Glutamatergic neuron (in vitro differentiated cells): Measurements from ENCODE around the gene IQCN. TPM values are rescaled to one million over a fixed set of nuclear protein-coding genes. Genes with fewer than 3 reads are reported as not detected.

Source experiments
- DNase-seq: peaks from one replicate; pipeline ENCODE4 v3.0.0; 2022
- H3K27ac Mint-ChIP-seq: one replicate; pipeline ENCODE4 v1.8.0; 2020; ENCODE audit warnings: mild to moderate bottlenecking, mixed read lengths, inconsistent platforms; ENCODE audit not compliant: unreplicated experiment
- H3K27me3 Mint-ChIP-seq: one replicate; pipeline ENCODE4 v1.8.0; 2020; ENCODE audit warnings: mild to moderate bottlenecking, moderate library complexity, mixed read lengths, inconsistent platforms; ENCODE audit not compliant: unreplicated experiment
- H3K36me3 Mint-ChIP-seq: one replicate; pipeline ENCODE4 v1.8.0; 2020; ENCODE audit warnings: mild to moderate bottlenecking, mixed read lengths, inconsistent platforms; ENCODE audit not compliant: unreplicated experiment
- H3K4me1 Mint-ChIP-seq: one replicate; pipeline ENCODE4 v1.8.0; 2020; ENCODE audit warnings: mild to moderate bottlenecking, low read depth, mixed read lengths, inconsistent platforms; ENCODE audit not compliant: unreplicated experiment
- H3K4me3 Mint-ChIP-seq: one replicate; pipeline ENCODE4 v1.8.0; 2020; ENCODE audit warnings: mild to moderate bottlenecking, mixed read lengths, inconsistent platforms; ENCODE audit not compliant: unreplicated experiment
- H3K9me3 Mint-ChIP-seq: one replicate; pipeline ENCODE4 v1.8.0; 2020; ENCODE audit warnings: mild to moderate bottlenecking, moderate library complexity, mixed read lengths, inconsistent platforms; ENCODE audit not compliant: unreplicated experiment
- CTCF ChIP-seq: fragments of 200-600 bp; sonication (generic); IDR thresholded peaks from one replicate; pipeline ENCODE4 v1.5.0; 2021; ENCODE audit not compliant: partially characterized antibody, unreplicated experiment
- microRNA-seq: library from miRNA; unstranded; fragments of <30 nt; microRNA quantifications from one replicate; pipeline ENCODE4, GENCODE V29; 2020; ENCODE audit not compliant: unreplicated experiment
- total RNA-seq: library from RNA; stranded (reverse); fragmentation: NEBNext Ultra II Directional; extraction: Animal tissue kit (Norgen Biotek cat#: 25700); gene quantifications from one replicate; pipeline ENCODE4 v1.2.1, GENCODE V29; 2021; ENCODE audit not compliant: unreplicated experiment

Gene IQCN
- total RNA-seq, 1 donor from 2014 or later: 23.6 TPM

- peaks cover 3% of the 10 kb centered on the region for H3K27me3 Mint-ChIP-seq
- TF ChIP-seq CTCF: peak; percentile 80
- H3K9me3 Mint-ChIP-seq: peaks cover 2% of the 10 kb centered on the region
- H3K4me3 Mint-ChIP-seq: no peak overlapping the region
- DNase-seq: peak; percentile 65
- H3K4me1 Mint-ChIP-seq: peaks cover under 1% of the 10 kb centered on the region
- H3K27ac Mint-ChIP-seq: no peak overlapping the region
- H3K36me3 Mint-ChIP-seq: no peaks in the 10 kb centered on the region
Observed at GRCh38 chr19:18208098-18208951, 65.9 kb downstream of the IQCN start.

Small RNAs within 50 kb of the gene (microRNA-seq; reads per million reads assigned to microRNA genes)
- 6.2 reads per million, percentile 36 among the genes with 10 or more reads in this experiment for gene MIR3188

Other genes starting within 250 kb of the IQCN start
- not detected for gene IL12RB1, start 187.5 kb downstream of the IQCN start, total RNA-seq
- gene MAST3, start 176.7 kb downstream of the IQCN start, total RNA-seq: 16.6 TPM
- 36.4 TPM for gene PIK3R2, start 121.3 kb downstream of the IQCN start, total RNA-seq
- 0.76 TPM for gene IFI30, start 100.6 kb downstream of the IQCN start, total RNA-seq
- 17.9 TPM for gene MPV17L2, start 81.2 kb downstream of the IQCN start, total RNA-seq
- gene RAB3A, start 70.4 kb downstream of the IQCN start, total RNA-seq: 77.4 TPM
- gene PDE4C, start 48.0 kb downstream of the IQCN start, total RNA-seq: 69.8 TPM
- 341 TPM for gene JUND, start 7.2 kb upstream of the IQCN start, total RNA-seq
- 137 TPM for gene LSM4, start 48.6 kb upstream of the IQCN start, total RNA-seq
- 25.6 TPM for gene PGPEP1, start 66.1 kb upstream of the IQCN start, total RNA-seq
- 8.9 TPM for gene GDF15, start 111.7 kb upstream of the IQCN start, total RNA-seq
- gene LRRC25, start 123.2 kb upstream of the IQCN start, total RNA-seq: not detected
- gene SSBP4, start 144.9 kb upstream of the IQCN start, total RNA-seq: 177 TPM
- 111 TPM for gene ISYNA1, start 163.7 kb upstream of the IQCN start, total RNA-seq
- 11.6 TPM for gene ELL, start 247.6 kb upstream of the IQCN start, total RNA-seq